Mucosa of stomach (tissue), 1 donor: ENCODE data around the gene UBXN2A.

Experiments used
- H3K27me3 ChIP-seq: one replicate; pipeline ENCODE4 v1.7.0; 2013; ENCODE audit warnings: mild to moderate bottlenecking, low read length; ENCODE audit not compliant: control insufficient read depth, insufficient read depth
- H3K36me3 ChIP-seq: one replicate; pipeline ENCODE4 v1.7.0; 2013; ENCODE audit warnings: low read length; ENCODE audit not compliant: control insufficient read depth, insufficient read depth
- H3K4me1 ChIP-seq: one replicate; pipeline ENCODE4 v1.7.0; 2013; ENCODE audit warnings: mild to moderate bottlenecking, low read length; ENCODE audit not compliant: control insufficient read depth, insufficient read depth
- H3K4me3 ChIP-seq: one replicate; pipeline ENCODE4 v1.7.0; 2013; ENCODE audit warnings: low read length
- H3K9ac ChIP-seq: one replicate; pipeline ENCODE4 v1.7.0; 2013; ENCODE audit warnings: mild to moderate bottlenecking, low read length, moderate library complexity
- H3K9me3 ChIP-seq: one replicate; pipeline ENCODE4 v1.7.0; 2013; ENCODE audit warnings: mild to moderate bottlenecking, low read length, moderate library complexity; ENCODE audit not compliant: control insufficient read depth
- donor health status: Pancreatic carcinoma.

Gene UBXN2A

GRCh38 chr2:23939987-23940717 lies at the start of gene UBXN2A:
Gene UBXN2A (plus strand): TSS chr2:23940463. CDS start chr2:23958315, 17,852 bp downstream.
- H3K4me1 ChIP-seq = peaks cover 12% of the 10 kb centered on the region
- no peaks in the 10 kb centered on the region for H3K9me3 ChIP-seq
- H3K27me3 ChIP-seq = peaks cover 5% of the 10 kb centered on the region
- H3K36me3 ChIP-seq = no peaks in the 10 kb centered on the region
- peak within 1 kb of the TSS; percentile 86 for H3K4me3 ChIP-seq
- H3K9ac ChIP-seq = peak within 1 kb of the TSS; percentile 36

GRCh38 chr2:23900133-23900532 lies 40.1 kb upstream of the UBXN2A start:
- H3K4me1 ChIP-seq = peaks cover 12% of the 10 kb centered on the region
- H3K27me3 ChIP-seq = no peaks in the 10 kb centered on the region
- H3K4me3 ChIP-seq = no peak overlapping the region
- no peaks in the 10 kb centered on the region for H3K36me3 ChIP-seq
- no peak overlapping the region for H3K9ac ChIP-seq
- H3K9me3 ChIP-seq = no peaks in the 10 kb centered on the region

- H3K9me3 ChIP-seq = no peaks in the 10 kb centered on the region
- no peaks in the 10 kb centered on the region for H3K36me3 ChIP-seq
- H3K27me3 ChIP-seq = no peaks in the 10 kb centered on the region
- H3K9ac ChIP-seq = no peak overlapping the region
- H3K4me1 ChIP-seq = peaks cover 12% of the 10 kb centered on the region
- H3K4me3 ChIP-seq = no peak overlapping the region
These were observed 39.5 kb upstream of the UBXN2A start for GRCh38 chr2:23900541-23901322.

GRCh38 chr2:23901966-23902846 lies 38.1 kb upstream of the UBXN2A start:
- Histone ChIP-seq H3K9me3 (no peaks in the 10 kb centered on the region), H3K4me3 (no peak overlapping the region), H3K36me3 (no peaks in the 10 kb centered on the region), H3K9ac (no peak overlapping the region), H3K27me3 (no peaks in the 10 kb centered on the region), H3K4me1 (peaks cover 12% of the 10 kb centered on the region)

- H3K4me3 ChIP-seq = no peak overlapping the region
- H3K9me3 ChIP-seq = no peaks in the 10 kb centered on the region
- H3K9ac ChIP-seq = no peak overlapping the region
- no peaks in the 10 kb centered on the region for H3K36me3 ChIP-seq
- peaks cover 12% of the 10 kb centered on the region for H3K4me1 ChIP-seq
- no peaks in the 10 kb centered on the region for H3K27me3 ChIP-seq
These were observed 37.2 kb upstream of the UBXN2A start for GRCh38 chr2:23903034-23903433.

GRCh38 chr2:23904215-23904614 lies 36.0 kb upstream of the UBXN2A start:
- Histone ChIP-seq H3K4me3 (no peak overlapping the region), H3K36me3 (no peaks in the 10 kb centered on the region), H3K27me3 (no peaks in the 10 kb centered on the region), H3K4me1 (peaks cover 12% of the 10 kb centered on the region), H3K9ac (no peak overlapping the region), H3K9me3 (no peaks in the 10 kb centered on the region)

GRCh38 chr2:23904692-23905091 lies 35.6 kb upstream of the UBXN2A start:
- Histone ChIP-seq H3K4me3 (no peak overlapping the region), H3K27me3 (no peaks in the 10 kb centered on the region), H3K4me1 (peaks cover 12% of the 10 kb centered on the region), H3K9ac (no peak overlapping the region), H3K9me3 (no peaks in the 10 kb centered on the region), H3K36me3 (no peaks in the 10 kb centered on the region)

- H3K36me3 ChIP-seq = no peaks in the 10 kb centered on the region
- no peaks in the 10 kb centered on the region for H3K9me3 ChIP-seq
- no peak overlapping the region for H3K4me3 ChIP-seq
- H3K9ac ChIP-seq = no peak overlapping the region
- H3K4me1 ChIP-seq = peaks cover 12% of the 10 kb centered on the region
- H3K27me3 ChIP-seq = no peaks in the 10 kb centered on the region
These were observed 35.1 kb upstream of the UBXN2A start for GRCh38 chr2:23905155-23905554.

GRCh38 chr2:23912054-23912453 lies 28.2 kb upstream of the UBXN2A start:
- Histone ChIP-seq H3K4me1 (no peaks in the 10 kb centered on the region), H3K36me3 (no peaks in the 10 kb centered on the region), H3K4me3 (no peak overlapping the region), H3K27me3 (no peaks in the 10 kb centered on the region), H3K9ac (no peak overlapping the region), H3K9me3 (no peaks in the 10 kb centered on the region)

GRCh38 chr2:23915327-23915726 lies 24.9 kb upstream of the UBXN2A start:
- Histone ChIP-seq H3K4me3 (no peak overlapping the region), H3K36me3 (no peaks in the 10 kb centered on the region), H3K9ac (no peak overlapping the region), H3K27me3 (no peaks in the 10 kb centered on the region), H3K4me1 (no peaks in the 10 kb centered on the region), H3K9me3 (no peaks in the 10 kb centered on the region)

GRCh38 chr2:23916727-23917405 lies 23.4 kb upstream of the UBXN2A start:
- Histone ChIP-seq H3K9ac (no peak overlapping the region), H3K36me3 (no peaks in the 10 kb centered on the region), H3K4me3 (no peak overlapping the region), H3K9me3 (no peaks in the 10 kb centered on the region), H3K4me1 (no peaks in the 10 kb centered on the region), H3K27me3 (no peaks in the 10 kb centered on the region)
